ENCODE measurements around the gene PIGR.

Gene PIGR

GRCh38 chr1:206909883-206910318 is 36.4 kb downstream of the PIGR start:
- DNase-seq (ENCODE audit: low read depth) = no peak

GRCh38 chr1:206909161-206909882 is 36.9 kb downstream of the PIGR start:
- DNase-seq (ENCODE audit: low read depth) = no peak

GRCh38 chr1:206908038-206908437 is 38.2 kb downstream of the PIGR start:
- DNase-seq (ENCODE audit: low read depth) = no peak

GRCh38 chr1:206907304-206907991 is 38.8 kb downstream of the PIGR start:
- DNase-seq (ENCODE audit: low read depth) = no peak

- no peak for DNase-seq (ENCODE audit: low read depth)
Observed at GRCh38 chr1:206905295-206906164, 40.7 kb downstream of the PIGR start.

- no peak for DNase-seq (ENCODE audit: low read depth)
Observed at GRCh38 chr1:206904423-206905142, 41.7 kb downstream of the PIGR start.

- DNase-seq (ENCODE audit: low read depth) = no peak
Observed at GRCh38 chr1:206903687-206904086, 42.6 kb downstream of the PIGR start.

GRCh38 chr1:206902702-206903101 is 43.6 kb downstream of the PIGR start:
- no peak for DNase-seq (ENCODE audit: low read depth)

GRCh38 chr1:206901944-206902343 is 44.3 kb downstream of the PIGR start:
- DNase-seq (ENCODE audit: low read depth) = no peak

- no peak for DNase-seq (ENCODE audit: low read depth)
Observed at GRCh38 chr1:206900149-206900548, 46.1 kb downstream of the PIGR start.

GRCh38 chr1:206899717-206900116 is 46.5 kb downstream of the PIGR start:
- DNase-seq (ENCODE audit: low read depth) = no peak

- DNase-seq (ENCODE audit: low read depth) = no peak
Observed at GRCh38 chr1:206898915-206899431, 47.3 kb downstream of the PIGR start.

GRCh38 chr1:206898089-206898914 is 48.0 kb downstream of the PIGR start:
- DNase-seq (ENCODE audit: low read depth) = no peak

- DNase-seq (ENCODE audit: low read depth) = no peak
Observed at GRCh38 chr1:206897175-206897574, 49.1 kb downstream of the PIGR start, which contains the start of gene IL24. Gene IL24 (plus strand): TSS chr1:206897443. CDS start chr1:206897833, 390 bp downstream.

GRCh38 chr1:206896261-206896660 is 50.0 kb downstream of the PIGR start:
- DNase-seq (ENCODE audit: low read depth) = no peak

GRCh38 chr1:206895837-206896242 is 50.4 kb downstream of the PIGR start:
- no peak for DNase-seq (ENCODE audit: low read depth)

- DNase-seq (ENCODE audit: low read depth) = no peak
Observed at GRCh38 chr1:206895325-206895724, 50.9 kb downstream of the PIGR start.

- no peak for DNase-seq (ENCODE audit: low read depth)
Observed at GRCh38 chr1:206893380-206893779, 52.9 kb downstream of the PIGR start.

GRCh38 chr1:206892351-206892984 is 53.8 kb downstream of the PIGR start:
- no peak for DNase-seq (ENCODE audit: low read depth)

- no peak for DNase-seq (ENCODE audit: low read depth)
Observed at GRCh38 chr1:206891412-206891811, 54.9 kb downstream of the PIGR start.
